ENCODE measurements around the gene SAFB.

DNA sequence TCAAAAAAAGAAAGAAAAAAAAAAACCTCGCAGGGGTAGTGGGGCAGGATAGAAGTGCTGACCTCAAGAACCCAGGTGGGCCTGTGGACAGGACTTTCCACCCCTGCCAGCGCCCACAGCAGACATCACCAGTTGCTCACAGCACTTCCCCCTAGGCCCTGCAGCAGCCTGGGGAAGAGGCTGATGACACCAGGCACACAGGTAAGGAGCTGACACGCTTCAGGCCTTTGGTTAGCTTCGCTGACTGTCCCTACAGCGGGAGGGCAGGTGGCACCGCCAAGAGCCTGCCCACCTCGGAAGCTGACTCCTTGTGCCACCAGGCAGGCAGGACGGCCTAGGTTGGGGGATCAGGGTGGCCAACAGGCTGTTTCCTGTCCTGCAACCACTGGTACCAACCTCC is 88.1 kb downstream of the SAFB start:
- TF ChIP-seq, protein P1, sequence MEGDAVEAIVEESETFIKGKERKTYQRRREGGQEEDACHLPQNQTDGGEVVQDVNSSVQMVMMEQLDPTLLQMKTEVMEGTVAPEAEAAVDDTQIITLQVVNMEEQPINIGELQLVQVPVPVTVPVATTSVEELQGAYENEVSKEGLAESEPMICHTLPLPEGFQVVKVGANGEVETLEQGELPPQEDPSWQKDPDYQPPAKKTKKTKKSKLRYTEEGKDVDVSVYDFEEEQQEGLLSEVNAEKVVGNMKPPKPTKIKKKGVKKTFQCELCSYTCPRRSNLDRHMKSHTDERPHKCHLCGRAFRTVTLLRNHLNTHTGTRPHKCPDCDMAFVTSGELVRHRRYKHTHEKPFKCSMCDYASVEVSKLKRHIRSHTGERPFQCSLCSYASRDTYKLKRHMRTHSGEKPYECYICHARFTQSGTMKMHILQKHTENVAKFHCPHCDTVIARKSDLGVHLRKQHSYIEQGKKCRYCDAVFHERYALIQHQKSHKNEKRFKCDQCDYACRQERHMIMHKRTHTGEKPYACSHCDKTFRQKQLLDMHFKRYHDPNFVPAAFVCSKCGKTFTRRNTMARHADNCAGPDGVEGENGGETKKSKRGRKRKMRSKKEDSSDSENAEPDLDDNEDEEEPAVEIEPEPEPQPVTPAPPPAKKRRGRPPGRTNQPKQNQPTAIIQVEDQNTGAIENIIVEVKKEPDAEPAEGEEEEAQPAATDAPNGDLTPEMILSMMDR (IDR thresholded peaks at IDR 0.05; ENCODE audit: low read depth, low read length) = no peak
- TF ChIP-seq EZH2phosphoT487 (IDR thresholded peaks at IDR 0.05; ENCODE audit: low read depth) = no peak
